ENCODE results near the gene FNDC11. TPM values are rescaled to one million over a fixed set of nuclear protein-coding genes. Genes with fewer than 3 reads are reported as not detected.

The FNDC11 gene
- total RNA-seq, 1 donor from 2014 or later, result 0.32 TPM

DNA sequence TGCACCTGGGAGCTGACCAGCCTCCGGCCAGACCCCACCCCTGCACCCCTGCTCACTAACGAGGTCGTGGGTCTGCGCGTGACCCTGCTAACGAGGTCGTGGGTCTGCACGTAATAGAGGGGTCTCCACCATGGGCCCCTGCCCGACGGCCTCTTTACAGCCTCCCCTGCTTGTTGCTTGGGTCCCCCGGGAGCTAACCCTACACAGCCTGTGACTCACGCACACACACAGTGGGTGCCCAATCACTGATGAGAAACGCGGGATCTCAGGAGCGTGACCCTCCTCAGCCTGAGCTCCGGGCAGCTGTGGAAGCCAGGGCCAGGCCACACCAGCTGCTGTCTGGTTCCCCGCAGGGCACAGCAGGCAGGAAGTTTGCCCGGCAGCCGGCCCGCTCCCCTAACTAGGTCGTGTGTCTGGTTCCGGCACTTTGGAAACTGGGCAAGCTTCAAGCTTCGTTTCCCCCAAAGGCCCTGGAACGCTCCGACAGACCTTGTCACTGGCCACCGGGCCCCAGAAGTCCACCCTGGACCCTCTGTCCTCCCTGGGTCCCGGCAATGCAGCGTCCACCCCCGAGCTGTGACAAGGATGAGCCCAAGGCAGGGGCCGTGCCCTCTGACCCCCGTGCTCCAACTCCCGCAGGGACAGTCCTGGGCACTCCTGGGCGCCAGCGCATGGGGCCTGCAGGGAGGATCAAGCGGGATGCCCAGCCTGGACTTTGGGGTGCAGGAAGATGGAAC, 17.6 kb upstream of the FNDC11 start:
- intact Hi-C loops (cut with DNase I), result loop anchor here (5.0 kb wide), 1 partner anchor 436 kb away; no protein-coding TSS in a partner anchor
- TF ChIP-seq, protein P1, sequence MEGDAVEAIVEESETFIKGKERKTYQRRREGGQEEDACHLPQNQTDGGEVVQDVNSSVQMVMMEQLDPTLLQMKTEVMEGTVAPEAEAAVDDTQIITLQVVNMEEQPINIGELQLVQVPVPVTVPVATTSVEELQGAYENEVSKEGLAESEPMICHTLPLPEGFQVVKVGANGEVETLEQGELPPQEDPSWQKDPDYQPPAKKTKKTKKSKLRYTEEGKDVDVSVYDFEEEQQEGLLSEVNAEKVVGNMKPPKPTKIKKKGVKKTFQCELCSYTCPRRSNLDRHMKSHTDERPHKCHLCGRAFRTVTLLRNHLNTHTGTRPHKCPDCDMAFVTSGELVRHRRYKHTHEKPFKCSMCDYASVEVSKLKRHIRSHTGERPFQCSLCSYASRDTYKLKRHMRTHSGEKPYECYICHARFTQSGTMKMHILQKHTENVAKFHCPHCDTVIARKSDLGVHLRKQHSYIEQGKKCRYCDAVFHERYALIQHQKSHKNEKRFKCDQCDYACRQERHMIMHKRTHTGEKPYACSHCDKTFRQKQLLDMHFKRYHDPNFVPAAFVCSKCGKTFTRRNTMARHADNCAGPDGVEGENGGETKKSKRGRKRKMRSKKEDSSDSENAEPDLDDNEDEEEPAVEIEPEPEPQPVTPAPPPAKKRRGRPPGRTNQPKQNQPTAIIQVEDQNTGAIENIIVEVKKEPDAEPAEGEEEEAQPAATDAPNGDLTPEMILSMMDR (IDR thresholded peaks at IDR 0.05), result no peak
- ATAC-seq (no peak), DNase-seq (no peak)
- Histone ChIP-seq H3K4me1 (peaks cover 20% of the 10 kb centered on the region), H3K27me3 (no peaks in the 10 kb centered on the region), H3K27ac (peak overlapping the region; percentile 87), H3K4me3 (peak overlapping the region; percentile 51), H3K36me3 (no peaks in the 10 kb centered on the region), H3K9me3 (no peaks in the 10 kb centered on the region)

DNA sequence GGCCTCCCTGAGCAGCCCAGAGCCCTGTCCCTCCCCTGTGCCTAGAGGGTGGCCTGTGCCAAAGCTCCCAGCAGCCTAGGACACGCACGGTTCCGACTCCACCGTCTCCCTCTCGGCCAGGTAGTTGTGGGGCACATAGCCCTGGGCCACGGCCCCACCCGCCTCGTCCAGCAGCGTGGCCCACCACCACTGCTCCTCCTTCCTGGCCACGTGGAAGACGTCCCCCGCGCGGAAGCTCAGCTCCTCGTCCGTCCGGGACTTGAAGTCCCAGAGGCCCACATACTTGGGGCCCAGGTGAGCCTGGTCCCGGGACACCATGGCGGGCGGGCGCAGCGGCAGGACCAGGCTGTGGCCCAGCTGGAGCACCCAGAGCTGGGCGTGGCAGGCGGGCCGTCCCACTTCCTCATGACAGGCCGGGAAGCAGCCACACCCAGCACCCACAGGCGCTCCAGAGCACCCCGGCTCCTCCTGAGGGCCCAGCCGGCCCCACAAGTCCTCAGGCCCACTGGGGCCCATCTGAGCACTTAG, 16.9 kb upstream of the FNDC11 start, which contains the start of gene PTK6:
TSS of gene PTK6 (minus strand) at position 380 of the 528 bp plus-strand sequence. CDS start at position 318, 62 bp downstream.
- H3K36me3 ChIP-seq, result no peaks in the 10 kb centered on the region
- H3K9me3 ChIP-seq, result no peaks in the 10 kb centered on the region
- intact Hi-C loops (cut with DNase I), result loop anchor here (5.0 kb wide), 1 partner anchor 435 kb away; no protein-coding TSS in a partner anchor
- peaks cover 20% of the 10 kb centered on the region for H3K4me1 ChIP-seq
- H3K27me3 ChIP-seq, result no peaks in the 10 kb centered on the region
- peak within 1 kb of the TSS; percentile 87 for H3K27ac ChIP-seq
- ATAC-seq (peak; percentile 67), DNase-seq (peak; percentile 93)
- H3K4me3 ChIP-seq, result peak within 1 kb of the TSS; percentile 51
- TF ChIP-seq, protein P1 (IDR thresholded peaks at IDR 0.05), result no peak

DNA sequence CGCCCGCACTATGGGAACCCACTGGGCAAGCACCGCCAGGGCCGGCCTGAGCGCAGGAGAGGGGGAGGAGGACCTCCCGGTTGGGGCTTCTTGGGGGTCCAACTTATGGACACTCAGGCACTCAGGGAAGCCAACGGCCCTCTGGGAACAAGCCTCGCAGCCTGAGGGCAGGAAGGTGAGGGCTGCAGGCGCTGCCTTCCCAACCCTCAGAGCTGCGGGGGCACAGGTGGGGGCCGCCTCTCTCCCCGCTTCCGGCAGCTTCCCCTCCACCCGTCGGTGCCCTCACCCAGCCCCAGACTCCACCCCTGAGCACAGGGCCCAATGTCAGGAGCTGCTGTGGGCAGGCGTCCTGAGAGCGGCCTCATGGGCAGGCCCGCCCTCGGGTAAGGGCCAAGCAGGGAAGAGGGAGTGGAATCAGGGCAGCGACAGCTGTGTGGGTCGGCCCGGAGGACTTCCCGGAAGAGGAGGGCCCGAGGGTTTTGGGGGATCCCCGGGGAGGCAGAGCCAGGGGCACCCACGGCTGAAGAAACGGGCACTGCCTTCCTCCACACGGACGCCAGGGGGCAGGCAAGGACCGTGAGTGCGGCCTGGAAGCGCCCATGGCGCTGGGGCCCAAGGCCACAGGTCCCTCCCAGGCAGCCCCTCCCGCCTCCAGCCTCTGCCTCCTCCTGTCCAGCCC, 16.3 kb upstream of the FNDC11 start:
- Histone ChIP-seq H3K4me1 (peaks cover 20% of the 10 kb centered on the region), H3K36me3 (no peaks in the 10 kb centered on the region), H3K27me3 (no peaks in the 10 kb centered on the region), H3K9me3 (no peaks in the 10 kb centered on the region), H3K4me3 (peak overlapping the region; percentile 51), H3K27ac (peak overlapping the region; percentile 87)
- DNase-seq (peak; percentile 99), ATAC-seq (peak; percentile 92)
- intact Hi-C loops (cut with DNase I), result loop anchor here (5.0 kb wide), 1 partner anchor 435 kb away; no protein-coding TSS in a partner anchor
- TF ChIP-seq, protein P1 (IDR thresholded peaks at IDR 0.05), result peak; percentile 98

DNA sequence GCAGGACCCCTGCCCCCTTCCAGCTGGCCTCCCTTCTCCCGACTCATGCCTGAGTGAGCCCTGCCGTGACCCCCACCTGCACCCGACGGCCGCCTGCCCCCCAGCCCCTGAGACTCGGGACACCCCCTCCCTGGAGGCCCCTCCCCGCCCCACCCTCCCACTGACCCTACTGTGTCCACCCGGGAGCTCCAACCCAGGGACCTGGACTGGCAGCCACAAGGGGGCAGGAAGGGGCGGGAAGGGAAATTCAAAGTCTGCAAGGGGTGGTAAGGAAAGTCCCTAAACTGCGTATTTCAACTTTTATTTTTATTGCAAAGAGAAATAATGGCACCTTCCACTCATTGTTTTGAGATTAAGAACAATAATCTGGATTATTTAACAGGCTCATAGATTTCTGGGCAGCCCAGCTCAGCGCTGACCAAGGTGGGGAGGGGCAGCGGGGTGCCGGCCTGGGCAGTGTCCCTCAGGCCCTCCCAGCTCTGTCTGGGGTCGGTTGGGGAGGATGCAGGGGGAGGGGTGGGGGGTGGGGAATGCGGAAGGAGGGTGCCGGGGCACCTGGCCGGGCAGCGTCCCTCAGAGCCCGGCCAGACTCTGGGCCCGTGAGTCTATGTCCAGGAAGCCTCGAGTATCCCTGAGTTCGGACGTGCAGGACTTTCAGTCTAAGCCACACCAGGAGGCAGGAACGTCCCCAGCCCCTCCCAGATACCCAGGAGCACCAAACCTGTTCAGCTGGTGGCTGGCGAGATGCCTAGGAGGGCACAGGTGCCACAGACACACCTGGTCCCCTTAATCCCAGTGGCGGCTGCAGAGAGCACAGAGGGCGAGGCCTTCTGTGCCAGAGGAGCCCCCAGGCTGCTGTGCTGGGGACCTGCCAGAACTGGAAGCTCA, 15.5 kb upstream of the FNDC11 start:
- no peaks in the 10 kb centered on the region for H3K36me3 ChIP-seq
- H3K27ac ChIP-seq, result peak overlapping the region; percentile 87
- no peaks in the 10 kb centered on the region for H3K9me3 ChIP-seq
- peak overlapping the region; percentile 51 for H3K4me3 ChIP-seq
- intact Hi-C loops (cut with DNase I), result loop anchor here (5.0 kb wide), 1 partner anchor 434 kb away; no protein-coding TSS in a partner anchor
- no peaks in the 10 kb centered on the region for H3K27me3 ChIP-seq
- H3K4me1 ChIP-seq, result peaks cover 20% of the 10 kb centered on the region
- TF ChIP-seq, protein P1 (IDR thresholded peaks at IDR 0.05), result peak; percentile 26
- ATAC-seq, result peak; percentile 7
- DNase-seq, result peak; percentile 89

DNA sequence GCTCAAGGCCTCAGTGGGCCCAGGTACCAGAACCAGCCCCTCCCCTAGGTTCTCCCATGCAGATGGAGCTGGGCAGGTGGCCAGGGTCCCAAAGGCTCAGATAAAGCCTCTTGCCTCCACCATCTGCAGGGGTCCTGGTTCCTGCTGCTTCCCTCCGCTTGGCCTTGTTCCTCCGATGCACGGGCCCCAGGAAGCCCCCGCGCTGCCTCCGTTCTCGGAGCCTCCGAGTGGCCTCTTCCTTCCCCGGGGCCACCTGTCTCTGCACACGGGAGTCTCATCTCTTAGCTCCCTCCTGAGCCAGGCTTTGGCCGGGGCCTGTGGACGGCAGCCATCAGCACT, 14.9 kb upstream of the FNDC11 start:
- Histone ChIP-seq H3K27ac (no peak overlapping the region), H3K9me3 (no peaks in the 10 kb centered on the region), H3K36me3 (no peaks in the 10 kb centered on the region), H3K4me3 (no peak overlapping the region), H3K27me3 (no peaks in the 10 kb centered on the region), H3K4me1 (peaks cover 20% of the 10 kb centered on the region)
- TF ChIP-seq, protein P1 (IDR thresholded peaks at IDR 0.05), result no peak
- no peak for DNase-seq
- intact Hi-C loops (cut with DNase I), result loop anchor here (5.0 kb wide), 1 partner anchor 433 kb away; no protein-coding TSS in a partner anchor
- no peak for ATAC-seq

All from upper lobe of right lung (tissue), 1 donor.